H9 (cell line): ENCODE data around the gene ABCA13. TPM values are rescaled to one million over a fixed set of nuclear protein-coding genes. Genes with fewer than 3 reads are reported as not detected.

Source experiments
- DNase-seq: peaks from one replicate; pipeline ENCODE4 v3.0.0-alpha.2; 2017
- H2AFZ ChIP-seq: one replicate; pipeline ENCODE4 v1.6.1; 2013; ENCODE audit warnings: mild to moderate bottlenecking, low read length, control low read depth, moderate library complexity
- H2AK5ac ChIP-seq: 2 replicates; pipeline ENCODE4 v1.6.1; 2013; ENCODE audit warnings: low read length, control low read depth, mixed read lengths; ENCODE audit not compliant: insufficient read length
- H2BK120ac ChIP-seq: one replicate; pipeline ENCODE4 v1.6.1; 2013; ENCODE audit warnings: low read depth, mild to moderate bottlenecking, low read length, control low read depth, inconsistent platforms; ENCODE audit not compliant: poor library complexity, severe bottlenecking
- H2BK12ac ChIP-seq: 2 replicates; pipeline ENCODE4 v1.6.1; 2013; ENCODE audit warnings: low read length, control low read depth, mixed read lengths, low read depth; ENCODE audit not compliant: insufficient read length
- H2BK15ac ChIP-seq: 2 replicates; pipeline ENCODE4 v1.6.1; 2013; ENCODE audit warnings: low read depth, low read length, control low read depth
- H2BK20ac ChIP-seq: one replicate; pipeline ENCODE4 v1.6.1; 2013; ENCODE audit warnings: low read depth, mild to moderate bottlenecking, low read length, control low read depth, inconsistent platforms; ENCODE audit not compliant: poor library complexity, severe bottlenecking
- H2BK5ac ChIP-seq: 2 replicates; pipeline ENCODE4 v1.6.1; 2013; ENCODE audit warnings: low read length, control low read depth, mixed read lengths; ENCODE audit not compliant: insufficient read length
- H3K14ac ChIP-seq: 2 replicates; pipeline ENCODE4 v1.6.1; 2013; ENCODE audit warnings: low read length, control low read depth; ENCODE audit not compliant: insufficient read depth
- H3K18ac ChIP-seq: 2 replicates; pipeline ENCODE4 v1.6.1; 2013; ENCODE audit warnings: low read depth, mild to moderate bottlenecking, mixed read lengths, low read length, control low read depth; ENCODE audit not compliant: insufficient read length
- H3K23ac ChIP-seq: 2 replicates; pipeline ENCODE4 v1.6.1; 2013; ENCODE audit warnings: low read length, control low read depth, mixed read lengths, low read depth; ENCODE audit not compliant: insufficient read length
- H3K23me2 ChIP-seq: 2 replicates; pipeline ENCODE4 v1.6.1; 2013; ENCODE audit warnings: low read depth, mild to moderate bottlenecking, mixed read lengths, low read length, control low read depth; ENCODE audit not compliant: insufficient read length, poor library complexity, severe bottlenecking
- H3K27ac ChIP-seq: 2 replicates; pipeline ENCODE4 v1.5.1; 2013; ENCODE audit warnings: low read length, control low read depth, mixed read lengths, low read depth; ENCODE audit not compliant: insufficient read length
- H3K27me3 ChIP-seq: 2 replicates; pipeline ENCODE4 v1.6.1; 2013; ENCODE audit warnings: low read length, control low read depth, inconsistent platforms; ENCODE audit not compliant: insufficient read depth
- H3K4ac ChIP-seq: 2 replicates; pipeline ENCODE4 v1.6.1; 2013; ENCODE audit warnings: low read depth, mild to moderate bottlenecking, control low read depth, inconsistent platforms, low read length, moderate library complexity
- H3K4me1 ChIP-seq: 2 replicates; pipeline ENCODE4 v1.6.1; 2013; ENCODE audit warnings: low read length, control low read depth, inconsistent platforms; ENCODE audit not compliant: insufficient read depth
- H3K4me2 ChIP-seq: 2 replicates; pipeline ENCODE4 v1.6.1; 2013; ENCODE audit warnings: low read length, control low read depth, mixed read lengths; ENCODE audit not compliant: insufficient read length, insufficient read depth
- H3K56ac ChIP-seq: 2 replicates; pipeline ENCODE4 v1.6.1; 2013; ENCODE audit warnings: low read depth, mild to moderate bottlenecking, mixed read lengths, low read length, control low read depth; ENCODE audit not compliant: insufficient read length
- H3K79me1 ChIP-seq: 2 replicates; pipeline ENCODE4 v1.6.1; 2013; ENCODE audit warnings: low read depth, mild to moderate bottlenecking, moderate library complexity, low read length, control low read depth, inconsistent platforms; ENCODE audit not compliant: insufficient read depth, poor library complexity, severe bottlenecking
- H3K79me2 ChIP-seq: 2 replicates; pipeline ENCODE4 v1.6.1; 2013; ENCODE audit warnings: low read length, control low read depth, inconsistent platforms; ENCODE audit not compliant: insufficient read depth
- H3K9ac ChIP-seq: 2 replicates; pipeline ENCODE4 v1.6.1; 2013; ENCODE audit warnings: low read length, control low read depth, mixed read lengths; ENCODE audit not compliant: insufficient read length; ENCODE audit errors: extremely low read depth
- H3K9me3 ChIP-seq: one replicate; pipeline ENCODE4 v1.6.1; 2013; ENCODE audit warnings: low read depth, low read length, inconsistent platforms; ENCODE audit not compliant: control insufficient read depth
- H3T11ph ChIP-seq: one replicate; pipeline ENCODE4 v1.6.1; 2013; ENCODE audit warnings: mild to moderate bottlenecking, low read length, control low read depth, inconsistent platforms
- H4K20me1 ChIP-seq: one replicate; pipeline ENCODE4 v1.6.1; 2013; ENCODE audit not compliant: control insufficient read depth, insufficient read length, insufficient read depth
- H4K5ac ChIP-seq: 2 replicates; pipeline ENCODE4 v1.6.1; 2013; ENCODE audit warnings: low read depth, mild to moderate bottlenecking, mixed read lengths, low read length, control low read depth; ENCODE audit not compliant: insufficient read length
- H4K8ac ChIP-seq: replicated peaks from 2 replicates; pipeline ENCODE4 v1.6.1; 2013; ENCODE audit warnings: low read length, control low read depth, mixed read lengths, low read depth; ENCODE audit not compliant: insufficient read length
- H4K91ac ChIP-seq: 2 replicates; pipeline ENCODE4 v1.6.1; 2013; ENCODE audit warnings: low read depth, mild to moderate bottlenecking, moderate library complexity, mixed read lengths, low read length, control low read depth; ENCODE audit not compliant: insufficient read length
- H3K27ac Mint-ChIP-seq, 3 experiments: 2 replicates in 2 of 3; 3 replicates in 1 of 3; pipeline ENCODE4 v1.8.0; 2020 to 2021; ENCODE audit warnings: mixed read lengths in 3 of 3, mild to moderate bottlenecking in 1 of 3, moderate library complexity in 1 of 3
- H3K27me3 Mint-ChIP-seq: 2 replicates; pipeline ENCODE4 v1.8.0; 2021; ENCODE audit warnings: low read depth, mild to moderate bottlenecking, moderate library complexity, mixed read lengths
- H3K36me3 Mint-ChIP-seq, 3 experiments: 2 replicates in 2 of 3; 3 replicates in 1 of 3; pipeline ENCODE4 v1.8.0; 2020 to 2021; ENCODE audit warnings: low read depth in 3 of 3, mixed read lengths in 3 of 3; ENCODE audit not compliant: insufficient read depth in 1 of 3
- H3K4me1 Mint-ChIP-seq, 2 experiments: 2 replicates each; pipeline ENCODE4 v1.8.0; 2020; ENCODE audit warnings: mixed read lengths in 2 of 2
- H3K4me3 Mint-ChIP-seq, 2 experiments: 2 replicates in 1 of 2; 3 replicates in 1 of 2; pipeline ENCODE4 v1.8.0; 2020 to 2021; ENCODE audit warnings: mild to moderate bottlenecking in 2 of 2, mixed read lengths in 2 of 2, moderate library complexity in 1 of 2
- H3K9me3 Mint-ChIP-seq, 2 experiments: 2 replicates in 1 of 2; 3 replicates in 1 of 2; pipeline ENCODE4 v1.8.0; 2020; ENCODE audit warnings: mild to moderate bottlenecking in 2 of 2, mixed read lengths in 2 of 2, moderate library complexity in 1 of 2
- CTCF ChIP-seq: fragments of 200-600 bp; sonication (generic); conservative IDR thresholded peaks from 3 replicates; pipeline ENCODE4 v1.8.0; 2021; ENCODE audit warnings: antibody characterized with exemption, mild to moderate bottlenecking
- WGBS: extraction: QIAGEN DNeasy Blood & Tissue Kit; methylation state at CpG from one replicate; pipeline ENCODE4 v1.1.7; 2013; ENCODE audit warnings: missing lambda C conversion rate, low lambda C conversion rate, mixed read lengths; ENCODE audit not compliant: insufficient read length; ENCODE audit errors: extremely low coverage; 5-methylcytosine and 5-hydroxymethylcytosine counted together
- total RNA-seq: library from RNA; stranded (reverse); gene quantifications from 2 replicates; pipeline ENCODE4 v1.2.1, GENCODE V29; 2021

ABCA13 gene
- total RNA-seq, 1 experiment from 2014 or later, result 0.11 TPM

- H3K27ac Mint-ChIP-seq, result no peak overlapping the region
- no peaks in the 10 kb centered on the region for H3K9me3 Mint-ChIP-seq
- H3K9ac ChIP-seq, result no peak overlapping the region
- H2BK5ac ChIP-seq, result no peak overlapping the region
- H3K4ac ChIP-seq, result no peak overlapping the region
- H3K4me1 Mint-ChIP-seq, result peaks cover 27 to 35% of the 10 kb centered on the region in 2 experiments
- peaks cover 7% of the 10 kb centered on the region for H3K4me1 ChIP-seq
- H2BK15ac ChIP-seq, result no peak overlapping the region
- H2BK20ac ChIP-seq, result no peak overlapping the region
- no peak overlapping the region for H3K56ac ChIP-seq
- H3K27me3 ChIP-seq, result no peaks in the 10 kb centered on the region
- no peak overlapping the region for H2AFZ ChIP-seq
- no peak overlapping the region for H4K91ac ChIP-seq
- H4K20me1 ChIP-seq, result no peaks in the 10 kb centered on the region
- no peaks in the 10 kb centered on the region for H3K79me1 ChIP-seq
- H3K79me2 ChIP-seq, result no peaks in the 10 kb centered on the region
- no peaks in the 10 kb centered on the region for H3K23me2 ChIP-seq
- H3K14ac ChIP-seq, result no peak overlapping the region
- DNase-seq, result no peak
- no peaks in the 10 kb centered on the region for H3K9me3 ChIP-seq
- no peak overlapping the region for H2BK120ac ChIP-seq
- H3K27ac ChIP-seq, result no peak overlapping the region
- no peak overlapping the region for H2AK5ac ChIP-seq
- no peak overlapping the region for H3K18ac ChIP-seq
- H2BK12ac ChIP-seq, result no peak overlapping the region
- no CpG with 5 or more reads among the region's 2 CpGs for WGBS
- TF ChIP-seq CTCF, result no peak
- no peak overlapping the region for H3T11ph ChIP-seq
- no peak overlapping the region for H3K4me3 Mint-ChIP-seq
- no peaks in the 10 kb centered on the region for H3K27me3 Mint-ChIP-seq
- no peak overlapping the region for H4K5ac ChIP-seq
- no peak overlapping the region for H3K4me2 ChIP-seq
- H3K36me3 Mint-ChIP-seq, result no peaks in the 10 kb centered on the region
- no peak overlapping the region for H4K8ac ChIP-seq
- H3K23ac ChIP-seq, result no peak overlapping the region
Observed at GRCh38 chr7:48296966-48297365, 125.7 kb downstream of the ABCA13 start.
